ENCODE results near the gene XPR1.
A peak's percentile ranks its signal among the peaks of the same experiment; 100 is the strongest.

Gene XPR1

GRCh38 chr1:180631766-180632325 is at the start of gene XPR1:
Gene XPR1, plus strand, starts transcription at chr1:180632022. Its CDS starts 180 bp downstream, at chr1:180632202.
- TF ChIP-seq JUND (IDR thresholded peaks at IDR 0.05; ENCODE audit: low read depth), result no peak
- in situ Hi-C loops (cut with HindIII; ENCODE audit: low pct_unique_long_range_greater_than_20kb, low sequenced_read_pairs), result no loop called here
- peak; percentile 88 to 99 for DNase-seq (ENCODE audit: low read depth in 1 of 2, low spot score in 1 of 2)

GRCh38 chr1:180584869-180585268 is 47.0 kb upstream of the XPR1 start:
- no peak for DNase-seq (ENCODE audit: low read depth in 1 of 2, low spot score in 1 of 2)
- in situ Hi-C loops (cut with HindIII; ENCODE audit: low pct_unique_long_range_greater_than_20kb, low sequenced_read_pairs), result no loop called here
- TF ChIP-seq JUND (IDR thresholded peaks at IDR 0.05; ENCODE audit: low read depth), result no peak

DNA sequence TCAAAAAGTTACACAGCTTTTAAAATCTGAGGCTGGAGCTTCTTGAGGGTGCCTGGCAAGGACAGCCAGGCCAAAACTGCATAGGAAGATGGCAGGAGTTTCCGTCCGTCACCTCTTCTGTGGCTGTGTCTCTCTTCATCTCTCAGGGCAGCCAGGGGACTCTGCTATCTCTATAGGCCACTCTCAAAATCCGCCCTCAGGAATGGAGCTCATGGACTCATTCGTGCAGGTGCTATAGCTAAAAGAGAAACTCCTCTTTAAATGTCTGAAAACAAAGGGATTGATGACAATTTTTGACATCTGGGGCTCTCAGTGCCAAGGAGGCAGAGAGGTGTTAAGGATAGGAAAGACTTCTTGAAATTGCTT is 45.8 kb upstream of the XPR1 start:
- in situ Hi-C loops (cut with HindIII; ENCODE audit: low pct_unique_long_range_greater_than_20kb, low sequenced_read_pairs), result no loop called here
- TF ChIP-seq JUND (IDR thresholded peaks at IDR 0.05; ENCODE audit: low read depth), result no peak
- no peak for DNase-seq (ENCODE audit: low read depth in 1 of 2, low spot score in 1 of 2)

- peak in 1 of 2 experiments; percentile 61 for DNase-seq (ENCODE audit: low read depth in 1 of 2, low spot score in 1 of 2)
- in situ Hi-C loops (cut with HindIII; ENCODE audit: low pct_unique_long_range_greater_than_20kb, low sequenced_read_pairs), result no loop called here
- no peak for TF ChIP-seq JUND (IDR thresholded peaks at IDR 0.05; ENCODE audit: low read depth)
Measured at GRCh38 chr1:180586671-180587155, 45.1 kb upstream of the XPR1 start.

DNA sequence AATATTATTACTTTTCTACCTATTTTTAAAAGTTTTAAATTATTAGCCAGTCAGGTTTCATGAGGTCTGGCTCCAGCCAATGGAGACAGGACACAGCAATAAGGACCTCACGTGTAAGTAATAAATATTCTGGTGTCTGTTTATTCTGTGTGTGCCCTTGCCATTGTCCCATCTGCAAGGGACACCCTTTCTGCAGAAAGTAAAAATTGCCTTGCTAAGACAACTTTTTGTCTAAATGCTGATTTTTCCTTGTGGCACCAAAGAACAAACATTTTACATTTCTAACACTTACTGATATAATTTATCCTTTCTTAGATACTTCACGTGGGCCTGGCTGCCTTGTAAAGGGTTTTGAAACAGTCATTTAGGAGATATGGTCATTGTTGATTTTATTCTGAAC is 43.7 kb upstream of the XPR1 start:
- in situ Hi-C loops (cut with HindIII; ENCODE audit: low pct_unique_long_range_greater_than_20kb, low sequenced_read_pairs), result no loop called here
- DNase-seq (ENCODE audit: low read depth in 1 of 2, low spot score in 1 of 2), result no peak
- no peak for TF ChIP-seq JUND (IDR thresholded peaks at IDR 0.05; ENCODE audit: low read depth)

DNA sequence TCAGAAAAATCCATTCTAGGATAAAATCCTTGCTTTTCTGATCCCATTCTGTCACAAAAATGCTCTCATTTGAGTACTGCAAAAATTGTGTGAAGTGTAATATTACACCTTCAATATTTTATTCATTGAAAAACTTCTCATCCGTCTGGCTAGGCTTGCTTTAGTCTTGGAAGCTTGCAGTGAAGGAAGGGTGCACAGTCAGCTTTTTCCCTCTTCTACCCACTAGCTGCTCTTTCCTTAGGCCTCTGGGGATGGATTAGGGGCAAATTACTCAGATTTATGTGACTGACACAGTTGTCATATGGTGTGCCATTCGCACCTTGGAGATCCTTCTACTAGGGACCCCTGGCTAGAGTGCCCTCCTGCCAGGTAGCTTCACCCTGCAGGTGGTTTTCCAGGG is 40.9 kb upstream of the XPR1 start:
- in situ Hi-C loops (cut with HindIII; ENCODE audit: low pct_unique_long_range_greater_than_20kb, low sequenced_read_pairs), result no loop called here
- TF ChIP-seq JUND (IDR thresholded peaks at IDR 0.05; ENCODE audit: low read depth), result no peak
- no peak for DNase-seq (ENCODE audit: low read depth in 1 of 2, low spot score in 1 of 2)

DNA sequence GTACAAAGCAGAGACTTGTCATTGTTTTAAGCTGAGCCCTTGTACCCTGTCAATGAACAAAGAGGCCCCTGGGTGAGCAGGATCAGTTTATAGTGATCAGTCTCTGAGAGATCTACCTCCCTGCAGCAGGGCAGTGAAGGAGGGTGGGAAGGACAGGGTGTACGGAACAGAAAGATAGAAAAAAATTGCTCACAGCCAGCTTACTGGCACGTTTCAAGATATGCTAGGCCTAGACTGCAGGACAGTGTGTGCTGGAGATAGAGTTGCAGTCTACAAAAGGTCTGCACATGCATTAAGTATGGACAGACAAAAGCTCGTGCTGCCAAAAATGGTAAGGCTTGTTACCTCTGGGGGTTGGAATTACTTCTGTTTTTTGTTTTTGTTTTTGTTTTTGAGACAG is 38.4 kb upstream of the XPR1 start:
- no peak for TF ChIP-seq JUND (IDR thresholded peaks at IDR 0.05; ENCODE audit: low read depth)
- in situ Hi-C loops (cut with HindIII; ENCODE audit: low pct_unique_long_range_greater_than_20kb, low sequenced_read_pairs), result no loop called here
- no peak for DNase-seq (ENCODE audit: low read depth in 1 of 2, low spot score in 1 of 2)

- no peak for TF ChIP-seq JUND (IDR thresholded peaks at IDR 0.05; ENCODE audit: low read depth)
- no peak for DNase-seq (ENCODE audit: low read depth in 1 of 2, low spot score in 1 of 2)
- in situ Hi-C loops (cut with HindIII; ENCODE audit: low pct_unique_long_range_greater_than_20kb, low sequenced_read_pairs), result no loop called here
Measured at GRCh38 chr1:180594723-180595122, 37.1 kb upstream of the XPR1 start.

- TF ChIP-seq JUND (IDR thresholded peaks at IDR 0.05; ENCODE audit: low read depth), result no peak
Measured at GRCh38 chr1:180595966-180596365, 35.9 kb upstream of the XPR1 start.

DNA sequence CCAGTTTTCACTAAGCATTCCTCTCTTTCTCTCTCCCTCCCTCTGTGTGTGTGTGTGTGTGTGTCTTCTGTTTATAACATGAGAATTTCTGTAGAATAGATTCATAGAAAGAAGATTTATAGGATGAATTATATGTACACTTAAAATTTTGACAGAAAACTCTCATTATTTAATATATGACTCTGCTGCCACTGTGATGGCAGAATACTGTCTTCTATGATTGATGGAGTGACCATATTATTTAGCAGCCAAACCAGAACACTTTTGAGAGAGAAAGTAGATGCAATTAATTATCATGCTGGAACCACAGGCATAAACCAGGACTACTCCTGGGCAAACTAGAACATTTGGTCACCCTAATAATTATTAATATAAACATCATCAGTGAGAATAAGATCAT is 34.3 kb upstream of the XPR1 start:
- DNase-seq (ENCODE audit: low read depth in 1 of 2, low spot score in 1 of 2), result no peak
- in situ Hi-C loops (cut with HindIII; ENCODE audit: low pct_unique_long_range_greater_than_20kb, low sequenced_read_pairs), result no loop called here
- TF ChIP-seq JUND (IDR thresholded peaks at IDR 0.05; ENCODE audit: low read depth), result no peak

More at GRCh38 chr1:180595966-180596365, 35.9 kb upstream of the XPR1 start:
- DNase-seq (ENCODE audit: low read depth in 1 of 2, low spot score in 1 of 2), result no peak
- in situ Hi-C loops (cut with HindIII; ENCODE audit: low pct_unique_long_range_greater_than_20kb, low sequenced_read_pairs), result no loop called here

GRCh38 chr1:180598333-180598974 is 33.4 kb upstream of the XPR1 start:
- in situ Hi-C loops (cut with HindIII; ENCODE audit: low pct_unique_long_range_greater_than_20kb, low sequenced_read_pairs), result no loop called here
- TF ChIP-seq JUND (IDR thresholded peaks at IDR 0.05; ENCODE audit: low read depth), result no peak
- no peak for DNase-seq (ENCODE audit: low read depth in 1 of 2, low spot score in 1 of 2)

DNA sequence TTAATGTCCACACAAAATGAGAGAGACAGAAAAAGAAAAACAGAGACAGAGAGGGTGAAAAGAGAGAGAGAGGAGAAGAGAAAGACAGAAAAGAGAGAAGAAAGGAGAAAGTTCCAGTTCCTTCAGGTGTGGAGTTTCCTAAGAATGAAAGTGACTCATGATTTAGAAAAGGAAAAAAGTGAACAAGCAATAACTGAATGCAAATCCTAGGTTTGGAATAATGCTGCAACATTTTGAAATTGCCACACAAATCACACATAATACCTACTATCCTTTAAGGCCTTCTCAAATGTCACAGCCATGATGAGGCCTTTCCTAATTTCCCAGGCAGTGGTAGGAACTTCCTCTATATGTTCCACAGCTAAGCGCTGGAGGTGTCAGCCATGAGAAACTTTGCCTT is 31.5 kb upstream of the XPR1 start:
- in situ Hi-C loops (cut with HindIII; ENCODE audit: low pct_unique_long_range_greater_than_20kb, low sequenced_read_pairs), result no loop called here
- no peak for TF ChIP-seq JUND (IDR thresholded peaks at IDR 0.05; ENCODE audit: low read depth)
- DNase-seq (ENCODE audit: low read depth in 1 of 2, low spot score in 1 of 2), result no peak

- TF ChIP-seq JUND (IDR thresholded peaks at IDR 0.05; ENCODE audit: low read depth), result no peak
- DNase-seq (ENCODE audit: low read depth in 1 of 2, low spot score in 1 of 2), result no peak
- in situ Hi-C loops (cut with HindIII; ENCODE audit: low pct_unique_long_range_greater_than_20kb, low sequenced_read_pairs), result no loop called here
Measured at GRCh38 chr1:180601512-180601911, 30.3 kb upstream of the XPR1 start.

Data from T47D (cell line).